NCI-H2029 treated with DMSO at 0.1 percent for 48 hours (cell line): ENCODE results near the gene FAM221B.

Experiments
- DNase-seq: peaks from one replicate; lab custom pipeline; 2025; lab: John Stamatoyannopoulos, UW

The FAM221B gene

GRCh38 chr9:35816708-35817107 lies 11.8 kb downstream of the FAM221B start:
- DNase-seq: no peak

GRCh38 chr9:35814841-35815543 lies 13.5 kb downstream of the FAM221B start, which contains the start of gene HINT2:
TSS of gene HINT2 (minus strand) at chr9:35815042. CDS start at chr9:35814979, 63 bp downstream.
- DNase-seq: peak; percentile 99

GRCh38 chr9:35814106-35814840 lies 14.3 kb downstream of the FAM221B start:
- peak; percentile 29 for DNase-seq

GRCh38 chr9:35813434-35814105 lies 15.0 kb downstream of the FAM221B start:
- DNase-seq: no peak

GRCh38 chr9:35812025-35812602 lies 16.4 kb downstream of the FAM221B start, which contains the start of gene SPAG8:
TSS of gene SPAG8 (minus strand) at chr9:35812262. CDS start at chr9:35812147, 115 bp downstream.
- DNase-seq: peak; percentile 88

- no peak for DNase-seq
Measured at GRCh38 chr9:35811381-35812024, 17.0 kb downstream of the FAM221B start.

GRCh38 chr9:35810122-35810521 lies 18.4 kb downstream of the FAM221B start:
- DNase-seq: no peak

GRCh38 chr9:35808433-35808832 lies 20.1 kb downstream of the FAM221B start:
- no peak for DNase-seq

GRCh38 chr9:35806101-35806500 lies 22.4 kb downstream of the FAM221B start:
- no peak for DNase-seq

GRCh38 chr9:35801328-35802128 lies 27.0 kb downstream of the FAM221B start:
- DNase-seq: no peak

GRCh38 chr9:35800530-35800929 lies 28.0 kb downstream of the FAM221B start:
- no peak for DNase-seq

GRCh38 chr9:35798658-35799374 lies 29.7 kb downstream of the FAM221B start:
- DNase-seq: no peak

GRCh38 chr9:35797311-35798109 lies 31.0 kb downstream of the FAM221B start:
- no peak for DNase-seq

- no peak for DNase-seq
Measured at GRCh38 chr9:35795695-35796094, 32.8 kb downstream of the FAM221B start.

GRCh38 chr9:35793461-35793860 lies 35.1 kb downstream of the FAM221B start:
- DNase-seq: no peak

- DNase-seq: no peak
Measured at GRCh38 chr9:35792826-35793225, 35.7 kb downstream of the FAM221B start.

- no peak for DNase-seq
Measured at GRCh38 chr9:35792024-35792813, 36.3 kb downstream of the FAM221B start.

GRCh38 chr9:35791297-35791921 lies 37.1 kb downstream of the FAM221B start, which contains the start of gene NPR2:
TSS of gene NPR2 (plus strand) at chr9:35791591. CDS start at chr9:35792409, 818 bp downstream.
- DNase-seq: no peak
